Ishikawa (cell line): ENCODE data around the gene RB1.

ENCODE experiments used
- CEBPB ChIP-seq: IDR thresholded peaks from 2 replicates; pipeline ENCODE4 v1.6.1; 2012
- FOXM1 ChIP-seq: IDR thresholded peaks from 2 replicates; pipeline ENCODE4 v1.6.1; 2012; ENCODE audit warnings: low read depth, borderline replicate concordance

DNA sequence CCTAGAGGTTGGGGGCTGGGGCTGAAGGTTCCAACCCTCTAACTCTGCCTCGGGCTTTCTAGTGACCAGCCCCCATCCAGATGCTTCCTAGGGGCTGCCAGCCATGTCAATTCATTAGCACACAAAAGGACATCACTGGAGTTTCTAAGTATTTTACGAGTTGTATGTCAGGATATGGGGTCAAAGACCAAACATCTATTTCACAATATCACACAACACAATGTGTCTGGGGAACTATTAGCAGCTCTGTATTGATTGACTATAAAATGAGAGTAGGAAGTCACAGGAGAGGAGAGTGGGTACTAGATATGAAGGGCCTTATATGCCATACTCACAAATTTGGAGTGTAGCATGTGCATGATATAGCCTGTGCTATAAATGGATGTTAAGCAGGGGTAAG, 67.3 kb downstream of the RB1 start:
- TF ChIP-seq FOXM1 = no peak
- no peak for TF ChIP-seq CEBPB
